IMR-90 (cell line): ENCODE measurements around the gene CEACAM6.

ENCODE experiments used
- BHLHE40 ChIP-seq: fragments of 150-350 bp; IDR thresholded peaks from 2 replicates; pipeline ENCODE4 v1.6.1; 2016; ENCODE audit warnings: mild to moderate bottlenecking, low read depth, low read length
- CEBPB ChIP-seq: IDR thresholded peaks from 2 replicates; pipeline ENCODE4 v1.6.1; 2012; ENCODE audit warnings: low read depth, low read length, improper control_type of control experiment
- CHD1 ChIP-seq: IDR thresholded peaks from 2 replicates; pipeline ENCODE4 v1.6.1; 2012; ENCODE audit warnings: low read depth, low read length, improper control_type of control experiment
- CTCF ChIP-seq: conservative IDR thresholded peaks from 2 replicates; pipeline ENCODE4 v1.5.1; 2012; ENCODE audit warnings: mild to moderate bottlenecking, low read depth, low read length, improper control_type of control experiment
- MAFK ChIP-seq: IDR thresholded peaks from 2 replicates; pipeline ENCODE4 v1.6.1; 2012; ENCODE audit warnings: low read depth, low read length, improper control_type of control experiment
- MAZ ChIP-seq: IDR thresholded peaks from 2 replicates; pipeline ENCODE4 v1.6.1; 2012; ENCODE audit warnings: low read depth, mild to moderate bottlenecking, low read length, improper control_type of control experiment, moderate library complexity, borderline replicate concordance
- MXI1 ChIP-seq: IDR thresholded peaks from 2 replicates; pipeline ENCODE4 v1.6.1; 2012; ENCODE audit warnings: low read depth, mild to moderate bottlenecking, low read length, moderate library complexity, borderline replicate concordance
- NFE2L2 ChIP-seq: fragments of 150-350 bp; IDR thresholded peaks from 2 replicates; pipeline ENCODE4 v1.6.1; 2016; ENCODE audit warnings: low read depth, mild to moderate bottlenecking, low read length
- POLR2A ChIP-seq: IDR thresholded peaks from 2 replicates; pipeline ENCODE4 v1.6.1; 2012; ENCODE audit warnings: mild to moderate bottlenecking, low read depth, low read length
- RAD21 ChIP-seq: IDR thresholded peaks from 2 replicates; pipeline ENCODE4 v1.6.1; 2012; ENCODE audit warnings: low read length, improper control_type of control experiment
- SMC3 ChIP-seq: fragments of 150-350 bp; IDR thresholded peaks from 2 replicates; pipeline ENCODE4 v1.6.1; 2016; ENCODE audit warnings: low read depth, mild to moderate bottlenecking, antibody characterized with exemption, low read length, moderate library complexity
- USF2 ChIP-seq: fragments of 150-350 bp; IDR thresholded peaks from 2 replicates; pipeline ENCODE4 v1.6.1; 2017; ENCODE audit warnings: mild to moderate bottlenecking, antibody characterized with exemption, low read length, low read depth
- TF ChIP-seq, protein P1 (sequence below): fragments of 150-350 bp; IDR thresholded peaks from 2 replicates; pipeline ENCODE4 v1.6.1; 2016; ENCODE audit warnings: low read depth, mild to moderate bottlenecking, low read length, moderate library complexity, borderline replicate concordance

DNA sequence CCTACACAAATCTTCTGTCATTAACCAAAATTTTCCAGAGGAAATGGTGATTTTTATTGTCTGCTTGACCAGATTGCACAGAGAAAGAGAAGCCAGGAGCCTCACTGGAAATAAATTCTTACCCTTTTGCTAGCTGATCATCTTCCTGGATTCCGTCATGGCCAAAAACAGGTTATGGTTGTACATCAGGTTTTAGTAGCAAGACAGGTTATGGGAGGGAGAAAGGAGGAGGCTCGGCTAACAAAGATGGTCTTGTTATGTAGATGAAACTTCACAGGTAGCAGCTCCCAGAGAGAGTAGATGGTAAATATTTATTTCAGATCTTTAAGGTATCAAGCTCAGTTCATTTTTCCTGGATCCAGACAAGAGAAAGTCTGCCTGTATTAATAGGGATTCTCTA is 21.4 kb downstream of the CEACAM6 start:
- TF ChIP-seq POLR2A: no peak
- TF ChIP-seq RAD21: no peak
- no peak for TF ChIP-seq CTCF
- TF ChIP-seq USF2: no peak
- no peak for TF ChIP-seq MAFK
- no peak for TF ChIP-seq MXI1
- no peak for TF ChIP-seq BHLHE40
- TF ChIP-seq MAZ: no peak
- TF ChIP-seq, protein P1, sequence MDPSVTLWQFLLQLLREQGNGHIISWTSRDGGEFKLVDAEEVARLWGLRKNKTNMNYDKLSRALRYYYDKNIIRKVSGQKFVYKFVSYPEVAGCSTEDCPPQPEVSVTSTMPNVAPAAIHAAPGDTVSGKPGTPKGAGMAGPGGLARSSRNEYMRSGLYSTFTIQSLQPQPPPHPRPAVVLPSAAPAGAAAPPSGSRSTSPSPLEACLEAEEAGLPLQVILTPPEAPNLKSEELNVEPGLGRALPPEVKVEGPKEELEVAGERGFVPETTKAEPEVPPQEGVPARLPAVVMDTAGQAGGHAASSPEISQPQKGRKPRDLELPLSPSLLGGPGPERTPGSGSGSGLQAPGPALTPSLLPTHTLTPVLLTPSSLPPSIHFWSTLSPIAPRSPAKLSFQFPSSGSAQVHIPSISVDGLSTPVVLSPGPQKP: no peak
- TF ChIP-seq NFE2L2: no peak
- no peak for TF ChIP-seq CHD1
- TF ChIP-seq SMC3: no peak
- no peak for TF ChIP-seq CEBPB
